ENCODE data around the gene RPL7A.

DNA sequence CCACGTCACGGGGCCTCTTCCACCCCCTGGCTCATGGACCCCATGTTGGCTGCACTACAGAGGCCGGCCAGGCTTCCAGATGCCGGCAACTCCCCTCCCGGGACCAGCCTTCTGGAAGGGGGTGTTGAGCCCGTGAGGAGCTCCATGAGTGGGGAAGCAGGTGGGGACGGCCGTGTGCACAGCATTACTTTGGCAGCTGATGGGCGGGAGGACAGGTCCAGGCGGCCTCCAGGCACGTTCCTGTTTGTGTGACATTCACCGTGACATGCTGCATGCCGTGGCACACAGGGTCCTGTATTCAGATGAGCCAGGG is 43.9 kb upstream of the RPL7A start:
- TF ChIP-seq, protein P1, sequence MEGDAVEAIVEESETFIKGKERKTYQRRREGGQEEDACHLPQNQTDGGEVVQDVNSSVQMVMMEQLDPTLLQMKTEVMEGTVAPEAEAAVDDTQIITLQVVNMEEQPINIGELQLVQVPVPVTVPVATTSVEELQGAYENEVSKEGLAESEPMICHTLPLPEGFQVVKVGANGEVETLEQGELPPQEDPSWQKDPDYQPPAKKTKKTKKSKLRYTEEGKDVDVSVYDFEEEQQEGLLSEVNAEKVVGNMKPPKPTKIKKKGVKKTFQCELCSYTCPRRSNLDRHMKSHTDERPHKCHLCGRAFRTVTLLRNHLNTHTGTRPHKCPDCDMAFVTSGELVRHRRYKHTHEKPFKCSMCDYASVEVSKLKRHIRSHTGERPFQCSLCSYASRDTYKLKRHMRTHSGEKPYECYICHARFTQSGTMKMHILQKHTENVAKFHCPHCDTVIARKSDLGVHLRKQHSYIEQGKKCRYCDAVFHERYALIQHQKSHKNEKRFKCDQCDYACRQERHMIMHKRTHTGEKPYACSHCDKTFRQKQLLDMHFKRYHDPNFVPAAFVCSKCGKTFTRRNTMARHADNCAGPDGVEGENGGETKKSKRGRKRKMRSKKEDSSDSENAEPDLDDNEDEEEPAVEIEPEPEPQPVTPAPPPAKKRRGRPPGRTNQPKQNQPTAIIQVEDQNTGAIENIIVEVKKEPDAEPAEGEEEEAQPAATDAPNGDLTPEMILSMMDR (conservative IDR thresholded peaks at IDR 0.05; ENCODE audit: low read depth, low read length): no peak
- TF ChIP-seq EZH2 (IDR thresholded peaks at IDR 0.05; ENCODE audit: low read length, unreplicated experiment): no peak
- no peak for TF ChIP-seq EZH2phosphoT487 (IDR thresholded peaks at IDR 0.05; ENCODE audit: borderline replicate concordance, low read length)
